Uterus (tissue), 2 donors: ENCODE data around the gene ZNF726.

ENCODE experiments used
- POLR2A ChIP-seq, 2 donors: fragments of 450-650 bp; IDR thresholded peaks; one replicate each; pipeline ENCODE4 v1.6.1; 2016; ENCODE audit warnings: antibody characterized with exemption in 2 of 2, mild to moderate bottlenecking in 1 of 2, moderate library complexity in 1 of 2
- TF ChIP-seq, protein P1 (sequence below), 4 experiments: fragments of 200-600 bp in 2 of 4; fragments of 450-650 bp in 2 of 4; sonication (generic) in 2 of 4; IDR thresholded peaks; one replicate each; pipeline ENCODE4 v1.5.1; 2016 to 2019; ENCODE audit warnings: antibody characterized with exemption in 4 of 4, mild to moderate bottlenecking in 2 of 4, moderate library complexity in 1 of 4

DNA sequence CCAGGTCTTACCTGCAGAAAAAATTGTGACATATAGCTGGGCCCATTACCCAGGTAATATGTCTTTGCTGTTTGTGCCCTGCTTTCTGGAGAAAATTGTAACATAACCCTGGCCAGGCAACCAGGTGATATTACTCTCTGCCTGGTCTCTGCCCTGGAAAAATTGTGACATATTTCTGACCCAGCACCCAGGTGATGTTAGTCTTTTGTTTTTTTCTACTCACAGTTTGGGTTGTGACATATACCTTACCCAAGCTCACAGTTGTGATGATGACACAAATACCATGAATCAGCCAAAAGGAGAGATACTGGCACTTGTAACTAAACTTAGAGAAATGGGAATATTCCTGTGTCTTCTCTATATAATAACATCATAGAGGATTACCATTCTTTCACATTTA lies 6.5 kb upstream of the ZNF726 start:
- TF ChIP-seq, protein P1, sequence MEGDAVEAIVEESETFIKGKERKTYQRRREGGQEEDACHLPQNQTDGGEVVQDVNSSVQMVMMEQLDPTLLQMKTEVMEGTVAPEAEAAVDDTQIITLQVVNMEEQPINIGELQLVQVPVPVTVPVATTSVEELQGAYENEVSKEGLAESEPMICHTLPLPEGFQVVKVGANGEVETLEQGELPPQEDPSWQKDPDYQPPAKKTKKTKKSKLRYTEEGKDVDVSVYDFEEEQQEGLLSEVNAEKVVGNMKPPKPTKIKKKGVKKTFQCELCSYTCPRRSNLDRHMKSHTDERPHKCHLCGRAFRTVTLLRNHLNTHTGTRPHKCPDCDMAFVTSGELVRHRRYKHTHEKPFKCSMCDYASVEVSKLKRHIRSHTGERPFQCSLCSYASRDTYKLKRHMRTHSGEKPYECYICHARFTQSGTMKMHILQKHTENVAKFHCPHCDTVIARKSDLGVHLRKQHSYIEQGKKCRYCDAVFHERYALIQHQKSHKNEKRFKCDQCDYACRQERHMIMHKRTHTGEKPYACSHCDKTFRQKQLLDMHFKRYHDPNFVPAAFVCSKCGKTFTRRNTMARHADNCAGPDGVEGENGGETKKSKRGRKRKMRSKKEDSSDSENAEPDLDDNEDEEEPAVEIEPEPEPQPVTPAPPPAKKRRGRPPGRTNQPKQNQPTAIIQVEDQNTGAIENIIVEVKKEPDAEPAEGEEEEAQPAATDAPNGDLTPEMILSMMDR (IDR thresholded peaks at IDR 0.05): no peak
- no peak for TF ChIP-seq POLR2A (IDR thresholded peaks at IDR 0.05)
